GM21723 (cell line): ENCODE data around the gene ANXA3.
A peak's percentile ranks its signal among the peaks of the same experiment; 100 is the strongest.

Source experiments
- ATAC-seq: cut with Tn5 transposase; IDR thresholded peaks from one replicate; pipeline ENCODE4 v1.9.1; 2021; ENCODE audit warnings: mild to moderate bottlenecking, moderate library complexity; ENCODE audit not compliant: unreplicated experiment

Gene ANXA3

DNA sequence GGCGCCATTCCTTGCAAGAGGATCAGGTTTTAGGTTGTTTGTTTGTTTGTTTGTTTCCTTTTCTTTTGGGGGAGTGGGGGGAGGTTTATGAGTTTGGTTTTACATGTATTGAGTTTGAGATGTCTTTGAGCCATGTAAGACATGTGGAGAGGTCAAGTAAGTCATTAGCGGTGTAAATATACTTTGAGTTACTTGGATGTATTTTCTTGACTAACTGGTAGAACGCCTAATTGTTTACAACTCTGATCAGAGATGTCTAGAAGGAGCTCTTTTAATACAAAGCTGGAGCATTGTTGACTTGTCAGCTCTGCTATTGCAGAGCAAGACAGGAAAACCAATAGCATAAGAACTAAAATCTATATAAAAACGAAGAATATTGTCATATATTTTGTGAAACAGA, 57.1 kb downstream of the ANXA3 start:
- ATAC-seq = no peak

DNA sequence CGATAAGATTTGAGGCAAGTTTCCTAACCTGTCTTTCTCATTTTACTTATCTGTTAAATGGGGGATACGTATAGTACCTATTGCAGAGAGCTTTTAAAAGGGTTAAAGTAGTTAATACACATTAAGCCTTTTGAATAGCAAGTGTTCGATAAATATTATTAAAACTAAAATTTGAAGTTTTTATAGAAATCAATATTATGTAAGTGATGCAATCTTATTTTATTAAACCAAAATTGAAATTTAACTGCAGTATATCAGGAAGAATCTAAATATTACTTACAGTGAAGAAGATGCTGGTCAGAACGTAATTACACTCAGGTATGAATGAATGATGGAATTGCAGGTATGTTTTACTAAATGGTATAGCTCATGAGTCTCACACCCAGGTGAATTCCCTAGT, 58.0 kb downstream of the ANXA3 start:
- ATAC-seq = no peak

DNA sequence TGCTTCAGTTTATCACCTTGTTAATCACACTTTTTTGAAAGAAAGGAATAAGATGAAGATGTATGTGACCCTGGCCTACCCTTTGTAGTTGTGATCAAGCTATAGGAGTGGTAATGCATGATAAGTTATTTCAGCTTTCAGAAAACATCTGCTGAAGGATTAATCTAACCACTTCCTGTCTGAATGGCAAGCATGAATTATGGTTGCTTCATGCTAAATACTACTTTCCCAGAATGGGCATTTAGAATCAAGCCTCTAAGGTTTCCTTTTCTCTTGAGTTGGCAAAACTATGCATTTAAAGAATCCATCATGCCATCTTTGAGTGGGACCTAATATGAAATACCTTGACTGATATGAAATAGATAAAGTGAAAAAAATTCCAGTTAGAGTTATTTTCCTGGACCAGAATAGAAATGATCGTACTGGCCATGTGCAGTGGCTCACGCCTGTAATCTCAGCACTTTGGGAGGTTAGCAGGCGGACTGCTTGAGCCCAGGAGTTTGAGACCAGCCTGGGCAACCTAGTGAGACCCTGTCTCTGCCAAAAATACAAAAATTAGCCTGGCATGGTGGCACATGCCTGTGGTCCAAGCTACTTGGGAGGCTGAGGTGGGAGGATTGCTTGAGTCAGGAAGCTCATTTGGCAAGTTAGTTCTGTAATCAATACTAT, 59.1 kb downstream of the ANXA3 start:
- peak; percentile 42 for ATAC-seq

DNA sequence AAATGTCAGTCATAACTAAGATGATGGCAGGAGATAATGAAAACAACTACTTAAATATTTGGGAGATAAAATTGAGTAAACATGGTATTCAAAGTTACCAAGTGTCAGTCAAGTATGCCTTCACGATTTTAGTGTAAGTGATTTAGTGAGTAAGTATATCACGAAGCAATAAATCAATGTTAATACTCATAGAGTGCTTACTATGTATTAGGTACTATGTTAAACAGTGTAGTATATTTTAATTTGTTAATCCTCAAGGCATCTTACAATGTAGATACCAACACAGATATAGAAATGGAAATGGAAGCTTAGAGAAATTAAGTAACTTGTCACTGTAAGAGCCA, 59.6 kb downstream of the ANXA3 start:
- ATAC-seq = no peak

DNA sequence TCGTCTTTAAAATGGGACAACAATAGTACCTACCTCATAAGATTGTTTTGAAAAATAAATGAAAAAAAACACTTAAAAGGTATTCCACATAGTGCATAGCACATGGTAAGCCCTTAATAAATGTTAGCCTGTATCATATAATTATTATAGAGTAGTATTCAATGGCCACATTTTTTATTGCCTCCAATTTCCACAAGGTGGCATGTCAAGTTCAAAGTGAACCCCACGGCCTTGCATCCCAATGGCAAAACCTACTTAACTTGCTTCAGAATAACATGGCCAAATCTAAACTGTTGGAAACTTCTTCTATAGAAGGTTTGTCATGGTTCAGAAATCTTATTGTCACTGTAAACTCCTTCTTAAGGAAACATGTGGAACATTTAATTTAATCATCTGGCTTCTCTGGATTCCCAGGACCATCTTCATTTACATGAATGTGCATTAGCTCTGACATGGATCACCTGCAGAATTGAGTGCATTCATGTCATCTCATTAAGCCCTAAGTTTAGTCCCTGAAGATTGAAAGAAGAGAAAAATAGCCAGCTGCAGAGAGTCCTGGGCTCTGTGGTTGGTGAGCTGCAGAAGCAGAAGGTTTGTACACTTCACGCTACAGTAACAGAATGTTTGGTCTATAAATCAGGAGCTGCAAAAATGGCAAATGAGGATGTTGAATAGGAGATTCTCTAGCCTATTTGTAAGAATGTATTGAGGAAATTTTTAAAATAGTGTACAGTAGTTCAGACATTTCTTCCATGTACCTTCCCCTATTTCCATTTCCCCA, 61.0 kb downstream of the ANXA3 start:
- peak; percentile 47 for ATAC-seq

DNA sequence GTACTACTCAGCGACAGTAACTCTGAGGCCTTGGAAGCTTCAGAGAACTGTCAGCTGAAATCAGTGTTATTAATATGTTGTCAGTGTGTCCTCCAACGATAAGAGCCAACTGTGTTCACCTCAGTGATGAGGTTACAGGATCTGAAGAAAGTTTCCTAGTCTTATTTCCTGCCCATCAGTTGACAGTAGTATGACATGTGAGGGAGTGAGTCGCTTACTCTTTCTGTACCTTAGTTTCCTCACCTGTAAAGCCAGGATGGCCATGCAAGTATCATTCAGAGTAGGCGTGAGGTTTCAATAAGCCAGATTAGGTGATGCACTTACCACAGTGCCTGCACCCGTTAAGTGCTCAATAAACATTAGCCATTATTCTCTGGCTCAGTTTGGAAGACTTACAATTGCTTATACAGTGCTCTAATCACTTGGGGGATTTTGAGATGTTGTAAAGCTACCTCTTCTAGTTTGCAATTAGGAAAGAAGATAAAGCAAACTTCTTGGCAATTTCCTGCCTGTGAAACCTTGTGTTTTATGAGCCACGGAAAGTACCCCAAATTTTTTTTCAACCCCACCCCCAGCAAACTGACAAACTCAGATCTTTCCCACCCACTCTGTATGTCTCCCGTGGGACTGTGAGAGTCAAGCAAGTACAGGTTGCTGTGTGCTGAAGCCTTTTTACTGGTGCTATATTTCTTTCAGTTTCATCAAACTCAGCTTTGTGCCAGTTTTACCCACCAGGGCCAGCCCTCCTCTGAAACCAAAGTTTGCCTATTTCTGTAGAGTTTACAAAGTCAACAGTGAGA, 62.2 kb downstream of the ANXA3 start:
- ATAC-seq = peak; percentile 78

DNA sequence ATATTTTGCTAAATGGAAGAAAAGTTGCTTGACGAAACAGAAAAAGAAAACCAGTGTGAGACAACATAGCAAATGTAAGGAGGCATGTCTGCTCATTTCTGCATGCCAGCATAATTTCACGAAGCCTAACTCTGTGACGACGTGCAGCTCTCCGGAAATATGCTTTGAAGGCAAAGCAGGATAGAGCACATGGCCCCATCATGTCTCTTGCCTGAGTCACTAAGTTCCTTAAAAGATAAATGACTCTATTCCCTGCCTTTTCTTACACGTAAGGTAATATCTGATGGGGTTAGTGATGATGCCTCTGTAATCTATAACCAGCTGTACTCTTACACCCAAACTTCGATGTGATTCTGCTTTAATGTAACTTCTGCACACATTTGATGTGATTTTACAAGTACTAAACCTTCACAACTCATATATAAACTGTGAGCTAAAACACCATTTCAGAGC, 64.5 kb downstream of the ANXA3 start:
- ATAC-seq = no peak

DNA sequence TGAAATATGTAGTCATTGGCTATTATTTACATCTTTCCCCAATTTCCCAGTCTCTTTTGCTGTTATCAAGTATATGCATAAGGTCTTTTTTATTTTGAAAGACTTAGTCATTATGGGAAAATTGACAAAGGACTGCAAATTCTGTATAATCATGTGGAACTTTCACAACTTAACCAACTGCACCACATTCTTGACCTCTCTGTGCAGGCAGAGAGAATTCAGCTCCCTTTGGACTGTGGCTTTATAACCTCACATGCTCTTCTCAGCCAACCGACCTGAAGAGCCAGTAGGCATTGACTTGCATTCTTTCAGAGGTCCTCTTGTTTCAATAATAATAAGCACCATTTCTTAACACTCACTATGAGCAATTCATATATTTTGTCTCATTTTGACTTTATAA, 66.9 kb downstream of the ANXA3 start:
- ATAC-seq = no peak

DNA sequence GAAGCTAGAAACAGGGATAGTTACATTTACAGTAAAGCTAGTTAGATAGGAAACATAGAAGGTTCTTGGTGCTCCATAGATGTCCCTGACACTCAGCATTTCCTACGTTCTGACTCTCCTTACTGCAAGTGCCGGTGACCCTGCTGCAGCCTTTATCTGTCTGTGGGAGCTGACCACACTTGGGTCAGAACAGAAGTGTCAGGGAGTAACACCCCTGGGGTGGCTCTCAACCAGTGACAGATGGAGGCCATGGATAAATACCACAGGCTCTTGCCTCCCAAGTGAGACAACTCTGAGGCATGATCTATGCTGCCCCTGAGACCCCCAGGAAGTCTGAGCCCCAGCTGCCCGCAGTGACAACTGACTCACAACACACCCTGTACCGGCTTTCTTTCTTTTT, 69.8 kb downstream of the ANXA3 start:
- no peak for ATAC-seq

DNA sequence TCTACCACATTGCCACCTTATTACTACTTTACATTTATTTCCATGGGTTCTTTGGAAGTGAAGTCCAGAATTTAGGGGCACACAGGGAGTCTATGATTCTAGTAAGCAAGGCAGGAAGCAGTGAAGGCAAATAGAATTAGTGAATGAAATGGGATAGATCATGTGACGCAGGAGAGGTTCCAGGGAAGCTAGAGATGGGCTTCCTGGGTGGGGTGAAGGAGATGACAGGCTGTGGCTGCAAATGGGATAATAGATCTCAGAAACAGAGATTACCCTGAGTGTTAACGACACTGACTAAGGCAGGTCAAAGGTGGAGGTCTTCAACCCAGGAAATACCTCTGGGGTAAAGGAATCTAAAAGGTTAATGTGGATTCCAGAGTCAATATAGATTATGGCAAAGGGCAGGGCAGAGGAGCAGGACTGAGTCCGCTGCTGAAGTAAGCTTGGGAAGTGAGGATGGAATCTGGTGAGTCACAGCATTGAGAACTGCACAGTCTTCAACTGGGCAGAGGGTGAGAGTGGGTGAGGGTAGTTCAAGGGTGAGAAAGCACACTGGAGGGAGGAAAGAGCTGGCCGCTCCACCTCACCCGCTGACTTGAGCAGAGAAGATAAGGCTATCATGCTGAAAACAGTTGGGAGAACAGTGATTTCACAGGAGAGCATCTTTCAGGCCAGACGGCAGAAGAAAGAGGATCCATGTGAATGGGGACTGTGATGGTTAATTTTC, 70.8 kb downstream of the ANXA3 start:
- ATAC-seq = no peak

DNA sequence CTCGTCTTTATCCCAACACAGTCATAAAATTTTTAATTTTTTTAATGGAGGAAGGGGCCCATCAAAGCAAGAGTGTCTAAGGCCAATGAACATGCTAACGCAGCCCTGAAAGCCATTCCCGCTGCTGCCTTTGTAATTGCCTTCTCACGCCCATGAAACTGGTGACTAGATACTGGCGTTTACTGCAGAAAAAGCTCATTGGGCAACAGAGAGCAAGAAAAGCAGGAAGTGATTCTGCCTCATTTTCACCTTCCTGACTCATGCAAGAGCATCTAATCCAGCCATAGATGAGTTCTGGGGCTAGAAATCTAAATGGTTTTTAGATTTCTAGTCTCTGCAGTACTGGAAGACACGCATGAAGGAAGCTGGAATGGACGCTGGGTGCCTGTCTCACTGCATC, 72.5 kb downstream of the ANXA3 start:
- ATAC-seq = no peak

DNA sequence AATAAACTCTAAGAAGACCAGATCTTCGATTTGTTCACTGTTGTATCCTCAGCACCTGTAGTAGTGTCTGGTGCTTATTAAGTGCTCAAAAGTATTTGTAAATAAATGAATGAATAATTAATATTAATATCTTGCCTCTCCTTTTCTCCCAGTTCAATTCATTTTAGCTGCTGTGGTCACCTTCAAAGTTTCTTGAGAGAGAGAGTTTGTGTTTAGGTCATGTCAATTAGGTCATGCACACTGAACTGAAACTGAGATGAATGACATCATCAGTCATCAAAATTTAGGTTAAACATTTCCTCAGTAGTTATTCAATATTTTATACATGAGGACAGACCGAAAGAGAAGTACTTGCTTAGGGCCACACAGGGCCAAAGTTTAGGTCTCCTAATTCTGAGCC, 73.5 kb downstream of the ANXA3 start:
- no peak for ATAC-seq

DNA sequence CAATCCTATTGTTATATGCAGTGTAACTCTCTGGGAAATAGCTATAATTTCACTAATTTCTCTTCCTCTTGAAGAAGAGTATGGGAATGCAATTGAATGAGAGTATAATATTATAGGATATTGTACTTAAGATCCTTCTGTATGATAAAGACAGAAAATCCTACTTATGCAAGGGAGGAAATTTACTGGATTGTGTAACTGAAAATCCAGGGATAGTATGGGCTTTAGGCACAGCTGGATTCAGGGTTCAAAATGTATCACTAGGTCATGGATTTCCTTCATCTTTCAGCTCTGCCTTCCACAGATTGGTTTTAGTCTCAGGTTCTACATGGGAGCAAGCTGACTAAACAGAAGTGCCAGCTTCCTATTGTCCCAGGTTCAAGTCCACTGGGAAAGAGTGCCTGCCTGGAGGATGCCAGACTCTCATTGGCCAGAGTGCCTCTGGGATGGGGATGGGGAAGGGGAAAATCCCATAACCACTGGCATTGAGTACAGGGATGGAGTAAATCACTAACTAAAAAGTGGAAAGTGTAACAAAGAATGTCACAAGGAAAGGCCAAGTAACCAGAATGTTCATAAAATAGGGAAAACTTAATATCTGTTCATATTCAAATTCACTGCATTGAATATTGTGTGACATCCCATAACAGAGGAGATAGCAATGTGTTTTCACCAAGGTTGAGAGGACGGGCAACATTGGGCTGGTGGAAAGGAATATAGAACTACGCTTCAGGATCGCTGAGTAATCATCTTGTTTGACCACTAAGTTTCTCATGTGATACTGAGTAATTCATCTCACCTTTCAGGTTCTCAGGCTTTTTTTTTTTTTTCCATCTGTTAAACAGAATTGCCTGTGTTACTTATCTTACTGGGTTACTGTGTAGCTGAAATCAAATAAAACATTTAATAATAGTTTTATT, 75.7 kb downstream of the ANXA3 start:
- ATAC-seq = no peak

DNA sequence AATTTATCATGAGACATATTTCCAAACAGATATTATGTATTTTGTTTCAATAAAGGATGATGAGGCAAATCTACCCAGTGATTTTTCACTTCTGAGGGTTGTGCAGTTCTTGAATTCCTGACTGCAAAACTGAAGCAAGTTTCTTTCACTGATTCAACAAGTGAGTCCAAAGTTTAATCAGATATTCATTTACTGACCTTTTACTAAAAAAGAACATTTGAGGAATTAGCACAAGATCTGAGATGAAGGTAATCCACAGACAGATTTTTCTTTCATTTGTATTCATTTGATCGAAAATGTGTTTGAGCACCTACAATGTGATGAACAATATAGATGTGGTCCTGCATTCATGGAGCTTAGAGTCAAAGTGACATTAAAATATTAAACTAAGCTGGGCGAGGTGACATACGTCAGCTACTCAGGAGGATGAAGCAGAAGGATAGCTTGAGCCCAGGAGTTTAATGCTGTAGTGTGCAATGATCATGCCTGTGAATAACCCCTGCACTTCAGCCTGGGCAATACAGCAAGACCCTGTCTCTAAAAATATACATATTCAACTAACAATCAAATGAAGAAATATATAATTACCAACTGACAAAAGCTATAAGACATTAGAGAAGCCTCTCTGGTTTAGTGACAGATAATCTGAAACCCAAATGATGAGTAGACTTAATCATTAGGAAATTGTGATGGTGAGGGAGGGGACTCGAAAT, 76.6 kb downstream of the ANXA3 start:
- ATAC-seq = no peak

DNA sequence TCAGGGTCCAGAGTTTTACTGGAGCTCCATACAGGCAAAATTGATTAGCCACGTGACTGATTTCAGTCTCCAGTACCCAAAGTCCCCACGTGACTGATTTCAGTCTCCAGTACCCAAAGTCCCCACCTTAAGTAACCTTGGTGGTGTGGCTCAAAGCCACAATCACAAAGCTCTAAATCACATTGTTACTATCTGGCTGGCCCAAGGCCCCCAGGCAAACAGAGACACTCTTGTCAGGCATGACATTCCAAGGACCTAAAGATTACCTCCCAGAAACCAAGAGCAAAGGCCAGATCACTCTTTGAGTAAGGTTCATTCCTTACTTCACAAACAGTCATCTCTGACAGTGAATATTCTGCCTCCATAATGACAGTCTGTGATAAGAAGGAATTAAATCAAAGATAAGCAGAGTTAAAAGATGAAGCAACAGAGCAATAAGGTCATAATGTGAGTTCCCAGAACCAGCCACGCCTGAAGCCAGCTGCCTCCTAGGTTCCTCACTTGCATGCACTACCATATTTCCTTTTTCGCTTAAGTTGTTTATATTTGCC, 78.5 kb downstream of the ANXA3 start:
- no peak for ATAC-seq

DNA sequence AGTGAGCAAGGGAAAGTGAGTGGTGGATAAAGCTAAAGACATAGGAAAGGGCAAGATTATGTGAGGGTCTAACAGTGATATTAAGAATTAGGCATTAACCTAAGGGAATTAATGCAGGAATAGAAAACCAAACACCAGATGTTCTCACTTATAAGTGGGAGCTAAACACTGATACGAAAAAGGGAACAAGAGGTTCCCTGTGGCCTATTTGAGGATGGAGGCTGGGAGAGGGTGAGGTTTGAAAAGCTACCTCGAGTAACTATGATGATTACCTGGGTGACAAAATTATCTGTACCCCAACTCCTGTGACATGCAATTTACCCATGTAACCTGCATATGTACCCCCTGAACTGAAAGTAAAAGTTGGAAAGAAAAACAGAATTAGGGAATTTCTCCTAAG, 79.0 kb downstream of the ANXA3 start:
- ATAC-seq = no peak

DNA sequence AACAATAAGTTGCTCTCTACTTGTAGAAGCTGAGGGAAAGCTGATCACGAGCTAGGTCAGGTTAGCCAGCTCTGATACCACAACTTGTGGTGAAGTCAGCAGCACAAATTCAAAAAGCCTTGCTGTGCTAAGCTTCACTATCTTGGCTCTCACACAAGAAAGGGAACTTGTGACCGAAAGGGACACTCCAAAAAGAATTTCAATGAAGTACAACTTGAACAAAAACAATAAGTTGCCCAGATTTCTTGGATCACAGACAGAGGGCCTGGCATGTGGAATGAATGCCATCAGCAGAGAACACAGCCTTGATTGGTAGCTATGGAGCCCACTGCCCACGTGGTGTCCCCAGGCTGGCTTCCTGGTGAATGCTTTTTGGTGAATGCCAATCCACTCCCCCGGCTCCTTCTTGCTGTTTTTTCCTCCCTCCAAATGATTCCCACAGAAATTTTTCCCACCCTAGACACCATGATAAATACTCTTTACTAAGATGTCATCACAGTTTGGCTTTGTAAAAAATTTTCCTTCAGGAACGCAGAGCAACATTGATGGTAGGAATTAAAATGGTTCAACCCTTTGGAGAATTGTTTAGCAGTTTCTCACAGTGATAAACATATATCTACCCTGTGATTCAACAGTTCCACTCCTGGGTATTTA, 82.6 kb downstream of the ANXA3 start:
- ATAC-seq = no peak

DNA sequence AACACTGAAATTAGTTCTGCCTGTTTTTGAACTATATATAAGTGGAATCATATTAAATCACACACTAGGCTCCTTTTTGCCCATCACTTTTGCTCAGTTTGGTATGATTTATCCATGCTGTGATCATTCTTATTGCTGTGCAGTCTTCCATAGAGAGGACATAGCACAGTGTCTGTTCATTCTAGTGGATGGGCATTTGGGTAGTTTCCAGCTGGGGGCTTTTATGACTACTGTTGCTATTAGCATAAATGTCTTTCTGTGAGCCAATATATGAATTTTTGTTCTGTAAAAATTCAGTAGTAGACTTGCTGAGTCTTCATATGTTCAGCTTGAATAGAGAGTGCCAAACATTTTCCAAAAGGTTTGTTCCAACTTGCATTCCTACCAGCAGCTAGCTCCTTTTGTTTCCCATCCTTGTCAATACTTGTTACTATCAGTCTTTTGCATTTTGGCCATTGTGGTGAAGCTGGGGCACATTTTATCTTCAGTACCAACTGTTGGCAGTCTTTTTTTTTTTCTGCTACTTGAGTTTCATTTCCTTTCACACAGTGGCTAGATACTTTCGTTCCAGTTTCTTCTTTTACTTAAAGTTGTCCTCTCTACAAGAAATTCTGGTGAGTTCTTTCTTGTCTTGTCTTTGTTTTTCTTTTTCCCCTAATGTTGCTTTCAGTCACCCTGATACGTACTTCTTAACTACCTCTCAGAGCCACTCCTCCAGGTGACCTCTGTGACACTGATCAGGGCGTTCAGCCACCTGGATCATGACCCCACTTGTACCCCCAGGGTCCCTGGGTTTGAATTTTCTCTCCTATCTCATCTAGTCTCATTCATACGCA, 87.0 kb downstream of the ANXA3 start:
- peak; percentile 84 for ATAC-seq
